Mucosa of descending colon (tissue), 3 donors: Measurements from ENCODE around the gene FAM168A. TPM values are rescaled to one million over a fixed set of nuclear protein-coding genes. Genes with fewer than 3 reads are reported as not detected.

Experiments
- ATAC-seq: fragments of 200-7000 bp; cut with Tn5 transposase; one replicate; pipeline ENCODE4 v1.9.1; 2020; ENCODE audit warnings: mild to moderate bottlenecking, moderate library complexity
- DNase-seq, 3 donors: peaks; one replicate each; pipeline ENCODE4 v3.0.0-alpha.2; 2020
- H3K36me3 ChIP-seq: fragments of 200-600 bp; one replicate; pipeline ENCODE4 v1.8.0; 2021; ENCODE audit warnings: low read depth, mild to moderate bottlenecking
- H3K4me1 ChIP-seq: fragments of 200-600 bp; one replicate; pipeline ENCODE4 v1.8.0; 2021; ENCODE audit warnings: low read depth, mild to moderate bottlenecking
- H3K4me3 ChIP-seq: fragments of 200-600 bp; one replicate; pipeline ENCODE4 v1.8.0; 2021; ENCODE audit warnings: mild to moderate bottlenecking
- H3K9me3 ChIP-seq: fragments of 200-600 bp; one replicate; pipeline ENCODE4 v1.8.0; 2021; ENCODE audit warnings: mild to moderate bottlenecking
- intact Hi-C, 2 donors: fragments of 100-400 bp; cut with DNase I in 1 of 2; cut with micrococcal nuclease in 1 of 2; formaldehyde crosslinking; loops; one replicate each; pipeline versions ENCODE4 v1.11.0 to v1.11.1; 2022; cut with DNase I, micrococcal nuclease
- total RNA-seq, 3 donors: library from RNA; stranded (reverse); fragmentation: NEBNext Ultra II Directional in 2 of 3; extraction: Animal tissue kit (Norgen Biotek cat#: 25700) in 2 of 3; gene quantifications; one replicate each; pipeline versions ENCODE4 v1.2.1 to v1.2.4, GENCODE V29; 2021 to 2023
- TF ChIP-seq, protein P1 (sequence below): fragments of 200-600 bp; IDR thresholded peaks from one replicate; pipeline ENCODE4 v1.8.0; 2022; ENCODE audit warnings: antibody characterized with exemption, mild to moderate bottlenecking
- donor health status: DM: no; HTN: no; CAD: no; lungs with moderate emphysema.
- donor health status: DM: no; HTN: no; CAD: no.
- donor health status: DM: no; HTN: yes; CAD: no.

Gene FAM168A
- total RNA-seq, 3 donors from 2014 or later: 16.6 to 46.4 (median 19.9) TPM

DNA sequence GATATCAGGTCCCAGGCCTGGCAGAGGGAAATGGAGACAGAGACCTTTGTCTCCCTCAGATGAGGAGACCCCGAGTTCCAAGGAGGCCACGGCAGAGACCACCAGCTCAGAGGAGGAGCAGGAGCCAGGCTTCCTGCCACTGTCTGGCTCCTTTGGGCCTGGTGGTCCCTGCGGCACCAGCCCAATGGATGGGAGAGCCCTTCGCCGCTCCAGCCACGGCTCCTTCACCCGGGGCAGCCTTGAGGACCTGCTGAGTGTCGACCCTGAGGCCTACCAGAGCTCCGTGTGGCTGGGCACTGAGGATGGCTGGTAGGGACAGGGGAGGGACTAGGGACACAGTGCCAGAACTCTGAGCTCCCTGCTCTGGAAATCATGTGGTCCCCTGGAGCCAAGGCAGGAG lies 234.8 kb downstream of the FAM168A start:
- no peak overlapping the region for H3K4me3 ChIP-seq
- ATAC-seq (no peak), DNase-seq (no peak)
- TF ChIP-seq, protein P1, sequence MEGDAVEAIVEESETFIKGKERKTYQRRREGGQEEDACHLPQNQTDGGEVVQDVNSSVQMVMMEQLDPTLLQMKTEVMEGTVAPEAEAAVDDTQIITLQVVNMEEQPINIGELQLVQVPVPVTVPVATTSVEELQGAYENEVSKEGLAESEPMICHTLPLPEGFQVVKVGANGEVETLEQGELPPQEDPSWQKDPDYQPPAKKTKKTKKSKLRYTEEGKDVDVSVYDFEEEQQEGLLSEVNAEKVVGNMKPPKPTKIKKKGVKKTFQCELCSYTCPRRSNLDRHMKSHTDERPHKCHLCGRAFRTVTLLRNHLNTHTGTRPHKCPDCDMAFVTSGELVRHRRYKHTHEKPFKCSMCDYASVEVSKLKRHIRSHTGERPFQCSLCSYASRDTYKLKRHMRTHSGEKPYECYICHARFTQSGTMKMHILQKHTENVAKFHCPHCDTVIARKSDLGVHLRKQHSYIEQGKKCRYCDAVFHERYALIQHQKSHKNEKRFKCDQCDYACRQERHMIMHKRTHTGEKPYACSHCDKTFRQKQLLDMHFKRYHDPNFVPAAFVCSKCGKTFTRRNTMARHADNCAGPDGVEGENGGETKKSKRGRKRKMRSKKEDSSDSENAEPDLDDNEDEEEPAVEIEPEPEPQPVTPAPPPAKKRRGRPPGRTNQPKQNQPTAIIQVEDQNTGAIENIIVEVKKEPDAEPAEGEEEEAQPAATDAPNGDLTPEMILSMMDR: no peak
- intact Hi-C loops: no loop called here
- H3K9me3 ChIP-seq: no peaks in the 10 kb centered on the region
- H3K4me1 ChIP-seq: no peaks in the 10 kb centered on the region
- no peaks in the 10 kb centered on the region for H3K36me3 ChIP-seq

DNA sequence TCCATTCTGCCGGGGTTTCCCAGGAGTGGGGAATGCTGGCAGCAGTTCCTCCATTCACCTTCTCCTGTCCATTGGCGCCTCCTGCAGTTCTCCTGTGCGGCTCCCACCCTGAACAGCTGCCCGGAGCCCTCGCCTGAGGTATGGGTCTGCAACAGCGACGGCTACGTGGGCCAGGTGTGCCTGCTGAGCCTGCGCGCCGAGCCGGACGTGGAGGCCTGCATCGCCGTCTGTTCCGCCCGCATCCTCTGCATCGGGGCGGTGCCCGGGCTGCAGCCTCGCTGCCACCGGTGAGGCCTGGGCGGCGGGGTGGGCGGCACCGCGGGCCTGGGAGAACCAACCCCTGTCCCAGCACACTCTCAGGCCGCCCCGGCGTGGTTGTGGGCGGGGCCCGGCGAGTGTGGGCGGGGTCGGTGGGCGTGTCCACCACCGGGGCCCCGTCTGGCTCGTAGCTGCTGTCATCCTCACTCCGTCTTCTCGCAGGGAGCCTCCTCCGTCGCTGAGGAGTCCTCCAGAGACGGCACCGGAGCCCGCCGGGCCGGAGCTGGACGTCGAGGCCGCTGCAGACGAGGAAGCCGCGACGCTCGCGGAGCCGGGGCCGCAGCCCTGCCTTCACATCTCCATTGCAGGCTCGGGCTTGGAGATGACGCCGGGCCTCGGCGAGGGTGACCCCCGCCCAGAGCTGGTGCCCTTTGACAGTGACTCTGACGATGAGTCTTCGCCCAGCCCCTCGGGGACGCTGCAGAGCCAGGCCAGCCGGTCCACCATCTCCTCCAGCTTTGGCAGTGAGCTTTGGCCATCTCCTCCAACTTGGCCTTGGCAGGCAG lies 235.7 kb downstream of the FAM168A start:
- ATAC-seq (no peak), DNase-seq (no peak)
- Histone ChIP-seq H3K4me3 (no peak overlapping the region), H3K36me3 (no peaks in the 10 kb centered on the region), H3K9me3 (no peaks in the 10 kb centered on the region), H3K4me1 (no peaks in the 10 kb centered on the region)
- TF ChIP-seq, protein P1: no peak
- intact Hi-C loops: no loop called here

DNA sequence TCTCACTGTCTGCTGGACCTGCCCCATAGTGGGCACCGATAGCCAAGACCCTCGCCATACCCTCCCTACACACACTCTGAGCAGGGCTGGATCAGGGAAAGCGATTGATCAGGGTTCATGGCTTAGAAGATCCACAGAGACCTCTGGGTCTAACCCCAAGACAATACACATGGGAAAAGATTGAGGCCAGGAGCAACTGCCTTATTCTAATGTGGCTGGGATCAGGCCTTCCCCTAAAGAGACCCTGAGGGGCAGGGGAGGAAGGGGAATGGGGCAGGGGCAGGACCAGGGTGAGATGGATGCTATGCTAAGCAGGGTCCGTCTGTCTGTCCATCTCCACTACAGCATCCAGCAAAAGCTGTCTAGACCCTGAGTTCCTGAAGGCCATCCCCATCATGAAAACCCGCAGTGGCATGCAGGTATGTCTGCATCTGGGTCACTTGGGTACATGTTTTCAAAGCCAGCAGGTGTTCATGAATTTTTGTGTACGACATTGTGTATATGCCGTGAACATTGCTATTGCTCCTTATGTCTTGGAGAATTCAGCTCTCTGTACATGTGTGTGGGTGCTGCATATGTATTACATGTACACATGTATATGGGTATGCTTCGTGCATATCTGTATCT lies 237.1 kb downstream of the FAM168A start:
- DNase-seq (no peak), ATAC-seq (no peak)
- Histone ChIP-seq H3K9me3 (no peaks in the 10 kb centered on the region), H3K36me3 (no peaks in the 10 kb centered on the region), H3K4me1 (no peaks in the 10 kb centered on the region), H3K4me3 (no peak overlapping the region)
- TF ChIP-seq, protein P1: no peak
- intact Hi-C loops: no loop called here

DNA sequence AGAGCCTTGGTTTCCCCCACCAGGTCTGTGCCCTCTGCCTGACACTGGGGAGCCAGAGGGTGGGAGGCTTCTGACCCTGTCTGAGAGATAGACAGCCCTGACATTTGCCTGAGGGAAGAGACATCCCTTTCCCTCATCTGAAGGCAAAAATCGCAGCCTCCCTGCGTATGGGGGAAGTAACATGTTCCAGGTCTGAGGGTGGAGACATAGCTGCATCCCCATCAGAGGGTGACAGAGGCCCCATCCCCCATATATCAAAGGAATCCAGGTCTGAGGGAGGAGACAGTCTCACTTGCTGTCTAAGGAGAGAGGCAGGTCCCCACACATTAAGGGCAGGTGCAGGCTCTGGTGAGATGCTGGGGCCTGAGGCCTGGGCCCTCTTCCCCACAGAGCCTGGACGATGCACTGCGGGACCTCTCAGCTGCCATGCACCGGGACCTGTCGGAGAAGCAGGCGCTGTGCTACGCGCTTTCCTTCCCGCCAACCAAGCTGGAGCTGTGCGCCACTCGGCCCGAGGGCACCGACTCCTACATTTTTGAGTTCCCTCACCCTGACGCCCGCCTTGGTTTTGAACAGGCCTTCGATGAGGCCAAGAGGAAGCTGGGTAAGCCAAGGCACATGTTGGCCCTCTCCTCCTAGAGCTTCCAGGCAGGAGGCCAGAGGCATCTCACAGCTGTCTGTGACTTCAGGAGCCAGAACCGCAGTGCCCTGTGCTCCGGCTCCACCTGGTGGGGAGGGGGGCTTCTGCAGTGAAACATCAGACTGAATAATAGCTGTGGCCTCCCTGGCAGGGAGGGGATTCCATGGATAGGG lies 237.8 kb downstream of the FAM168A start:
- H3K4me1 ChIP-seq: no peaks in the 10 kb centered on the region
- no peaks in the 10 kb centered on the region for H3K9me3 ChIP-seq
- TF ChIP-seq, protein P1: no peak
- no peaks in the 10 kb centered on the region for H3K36me3 ChIP-seq
- ATAC-seq (peak; percentile 22), DNase-seq (no peak)
- intact Hi-C loops: no loop called here
- no peak overlapping the region for H3K4me3 ChIP-seq

DNA sequence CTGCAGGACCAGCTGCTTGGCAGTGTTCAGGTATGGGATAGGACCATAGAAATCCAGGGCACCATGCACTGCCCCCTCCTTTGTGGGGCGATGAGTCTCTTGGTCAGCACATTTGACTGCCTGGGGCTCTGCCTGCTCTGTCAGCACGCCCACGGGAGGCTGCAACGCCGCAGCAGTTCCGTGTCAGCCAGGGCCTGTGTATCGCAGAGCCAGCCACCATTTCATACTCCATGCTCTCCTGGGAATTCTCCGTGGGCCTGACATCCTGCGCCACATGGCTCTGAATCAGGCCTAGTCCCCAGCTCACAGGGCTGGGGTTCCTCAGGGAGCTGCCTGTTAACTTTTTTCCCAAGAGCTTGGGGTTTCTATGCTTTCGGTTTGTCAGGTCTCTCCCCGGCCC lies 238.6 kb downstream of the FAM168A start:
- no peaks in the 10 kb centered on the region for H3K36me3 ChIP-seq
- intact Hi-C loops: no loop called here

More for the DNA sequence above, 238.6 kb downstream of the FAM168A start:
- no peaks in the 10 kb centered on the region for H3K9me3 ChIP-seq
- TF ChIP-seq, protein P1: no peak
- ATAC-seq: no peak
- DNase-seq: no peak
- no peak overlapping the region for H3K4me3 ChIP-seq
- no peaks in the 10 kb centered on the region for H3K4me1 ChIP-seq
